LoVo (cell line): ENCODE measurements around the gene LRRC2.
A peak's percentile ranks its signal among the peaks of the same experiment; 100 is the strongest.
"Not testable (repeated sequence)": the region's sequence is repeated elsewhere in the genome, so short reads cannot be mapped to it uniquely, and the experiment has no call there.

ENCODE experiments used
- DNase-seq: peaks from one replicate; pipeline ENCODE4 v3.0.0-alpha.2; 2016; ENCODE audit warnings: low spot score

The LRRC2 gene

DNA sequence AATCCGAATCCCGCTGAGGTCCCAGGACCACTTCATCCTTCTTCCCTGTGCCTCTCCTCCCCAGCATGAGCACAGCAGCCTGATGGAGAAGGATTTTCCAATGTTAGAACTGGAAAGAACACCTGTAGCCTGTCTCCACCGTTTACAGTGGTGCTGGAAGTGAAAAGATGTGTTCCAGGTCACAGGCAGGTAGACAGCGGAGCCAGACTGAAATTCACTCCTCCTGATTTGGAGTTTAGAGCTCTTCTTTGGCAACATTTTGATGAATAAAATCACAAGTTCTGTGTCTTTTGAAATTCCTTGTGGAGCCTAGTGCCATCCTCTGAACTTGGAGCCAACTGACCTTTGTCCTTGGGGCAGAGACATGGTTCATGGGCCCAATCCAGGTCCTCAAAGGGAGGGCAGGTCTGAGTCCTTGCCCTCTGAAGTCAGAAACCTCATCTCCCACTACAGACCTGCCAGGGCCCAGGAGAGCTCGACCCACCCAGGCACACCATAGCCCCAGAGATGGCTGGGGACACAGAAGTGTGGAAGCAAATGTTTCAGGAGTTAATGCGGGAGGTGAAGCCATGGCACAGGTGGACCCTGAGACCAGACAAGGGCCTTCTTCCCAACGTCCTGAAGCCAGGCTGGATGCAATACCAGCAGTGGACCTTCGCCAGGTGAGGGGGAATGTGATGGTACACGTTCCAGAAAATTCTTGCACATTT lies 68.4 kb downstream of the LRRC2 start, which contains the start of gene RTP3:
Gene RTP3, plus strand, starts transcription at position 421 of the 710 bp plus-strand sequence. Its CDS starts 87 bp downstream, at position 508.
- no peak for DNase-seq

DNA sequence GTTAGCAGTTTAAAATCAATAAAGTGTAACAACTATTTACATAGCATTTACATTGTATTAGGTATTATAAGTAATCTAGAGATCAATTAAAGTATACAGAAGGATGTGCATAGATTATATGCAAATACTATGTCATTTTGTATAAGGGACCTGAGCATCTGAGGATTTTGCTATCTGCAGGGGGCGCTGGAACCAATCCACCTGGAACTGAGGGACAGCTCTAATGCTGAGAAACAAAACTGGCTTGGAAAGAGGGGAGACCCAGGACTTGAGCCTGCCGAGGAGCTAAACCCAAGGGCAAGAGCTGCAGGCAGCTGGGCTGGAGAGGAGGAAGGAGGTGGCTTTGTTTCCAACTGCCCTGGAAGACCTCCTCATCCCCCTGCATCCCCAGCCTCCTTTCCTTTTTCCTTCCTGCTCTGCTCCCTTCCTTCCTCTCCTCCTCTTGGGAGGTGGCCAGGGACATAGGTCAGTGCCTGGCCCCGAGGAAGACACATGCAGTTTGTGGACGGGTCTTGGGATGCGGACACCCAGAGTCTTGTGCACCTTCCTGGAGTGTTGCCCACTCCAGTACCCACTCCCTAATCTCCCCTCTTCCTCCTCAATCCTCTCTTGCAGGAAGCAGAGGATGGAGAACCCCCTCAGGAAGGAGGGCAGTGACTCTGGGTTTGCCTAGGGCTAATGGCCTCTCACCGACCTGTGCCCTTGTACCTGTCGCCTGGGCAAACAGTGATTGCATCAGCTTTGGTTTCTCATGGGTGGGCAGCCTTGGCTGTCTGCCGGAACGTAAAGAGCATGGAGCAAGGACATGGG lies 69.2 kb downstream of the LRRC2 start:
- no peak for DNase-seq

DNA sequence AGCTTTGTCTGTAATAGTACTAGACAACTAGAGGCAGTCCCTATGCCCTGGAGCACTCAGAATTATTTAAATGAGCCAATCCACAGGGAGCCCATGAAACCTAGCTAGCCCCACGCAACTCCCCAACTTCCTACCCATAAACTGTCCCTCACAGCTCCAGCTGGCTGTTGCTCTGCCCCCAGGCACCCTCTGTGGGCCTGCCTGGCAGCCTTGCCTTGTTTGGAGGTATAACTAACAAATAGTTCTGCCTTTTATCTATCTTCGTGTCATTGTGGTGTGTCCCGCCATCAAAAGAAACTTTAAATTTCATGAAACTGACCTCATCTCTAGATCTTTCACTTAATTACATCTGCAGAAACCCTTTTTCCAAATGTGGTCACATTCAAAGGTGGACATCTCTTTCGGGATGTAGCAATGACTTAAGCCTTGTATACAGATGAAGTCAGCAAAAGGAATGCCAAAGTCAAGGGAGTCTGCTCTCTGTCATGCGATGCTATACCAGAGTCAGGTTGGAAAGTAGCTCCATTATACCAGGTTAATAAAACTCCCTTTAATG lies 70.1 kb downstream of the LRRC2 start:
- peak; percentile 39 for DNase-seq

DNA sequence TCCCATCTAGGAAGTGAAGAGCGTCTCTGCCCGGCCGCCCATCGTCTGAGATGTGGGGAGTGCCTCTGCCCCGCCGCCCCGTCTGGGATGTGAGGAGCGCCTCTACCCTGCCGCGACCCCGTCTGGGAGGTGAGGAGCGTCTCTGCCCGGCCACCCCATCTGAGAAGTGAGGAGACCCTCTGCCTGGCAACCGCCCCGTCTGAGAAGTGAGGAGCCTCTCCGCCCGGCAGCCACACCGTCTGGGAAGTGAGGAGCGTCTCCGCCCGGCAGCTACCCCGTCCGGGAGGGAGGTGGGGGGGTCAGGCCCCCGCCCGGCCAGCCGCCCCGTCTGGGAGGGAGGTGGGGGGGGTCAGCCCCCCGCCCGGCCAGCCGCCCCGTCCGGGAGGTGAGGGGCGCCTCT lies 71.6 kb downstream of the LRRC2 start:
- not testable (repeated sequence) for DNase-seq

DNA sequence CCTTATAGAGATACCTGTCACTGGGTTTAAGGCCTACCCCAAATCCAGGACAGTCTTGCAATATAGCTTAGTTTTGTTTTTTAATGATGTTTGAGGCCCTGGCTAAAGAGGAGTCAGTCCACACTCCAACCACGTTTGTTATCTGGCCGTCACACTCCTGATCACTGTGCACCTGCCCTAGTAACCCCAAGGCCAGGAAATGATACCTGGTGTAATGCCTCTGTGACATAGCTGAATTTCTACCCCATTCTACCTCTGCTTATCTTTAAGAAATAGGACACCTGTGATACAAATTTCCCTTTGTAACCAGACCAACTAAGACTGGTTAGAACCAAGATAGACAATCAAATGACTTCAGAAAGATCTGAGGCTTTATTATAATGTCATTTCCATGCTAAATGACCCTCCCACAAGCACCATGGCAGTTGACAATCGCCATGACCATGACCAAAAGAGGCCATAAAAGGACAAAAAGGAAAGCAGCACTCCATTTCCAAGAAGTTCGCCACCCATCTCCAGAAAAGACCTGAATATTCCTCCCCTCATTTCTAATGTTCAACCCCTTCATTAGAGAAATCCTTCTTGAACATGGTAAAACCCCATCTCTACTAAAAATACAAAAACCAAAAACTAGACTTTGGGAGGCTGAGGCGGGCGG lies 73.1 kb downstream of the LRRC2 start:
- DNase-seq, result no peak

DNA sequence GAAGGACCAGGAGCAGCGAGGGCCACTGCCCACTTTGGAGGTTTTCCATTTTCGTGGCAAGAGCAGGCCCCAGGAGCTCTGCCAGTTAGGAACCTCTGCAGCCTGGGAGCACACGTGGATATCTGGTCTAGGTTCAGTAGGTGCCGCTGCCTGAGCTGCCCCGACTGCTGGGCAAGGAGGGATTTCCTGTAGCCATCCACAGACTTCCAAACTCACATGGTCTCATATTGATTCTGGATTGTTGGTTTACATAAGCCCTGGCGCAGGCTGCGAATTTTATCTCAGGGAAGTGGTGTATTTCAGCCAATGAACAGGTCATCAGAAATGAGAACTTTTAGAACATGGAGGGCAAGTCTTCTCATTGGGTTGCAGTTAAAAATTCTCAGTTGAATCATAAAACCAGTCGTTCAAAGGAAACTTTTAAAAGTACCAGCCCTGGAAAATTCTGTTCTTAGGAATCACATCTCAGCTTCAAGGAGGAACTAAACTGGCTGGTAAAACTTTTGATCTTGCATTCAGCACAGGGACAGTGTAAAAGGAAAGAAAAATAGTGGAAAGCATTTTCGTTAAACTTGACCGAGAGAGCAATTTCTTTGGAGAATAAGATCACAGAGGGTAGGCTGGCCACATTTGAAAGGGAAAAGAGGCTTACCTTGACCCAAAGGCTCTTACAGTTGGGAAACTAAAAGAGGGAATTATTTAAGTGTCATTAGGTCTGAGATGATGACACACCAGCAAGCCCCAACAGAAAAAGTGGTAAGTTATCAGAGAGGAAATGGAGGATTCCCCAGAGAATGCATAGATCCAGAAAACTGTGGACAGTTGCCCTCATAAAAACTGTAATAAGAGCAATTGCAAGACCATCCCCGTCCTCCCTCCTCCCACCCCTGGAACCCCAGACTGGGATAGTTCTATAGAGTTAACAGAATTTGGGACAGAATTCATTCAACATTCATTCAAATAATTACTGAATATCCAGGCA lies 74.7 kb downstream of the LRRC2 start:
- no peak for DNase-seq

DNA sequence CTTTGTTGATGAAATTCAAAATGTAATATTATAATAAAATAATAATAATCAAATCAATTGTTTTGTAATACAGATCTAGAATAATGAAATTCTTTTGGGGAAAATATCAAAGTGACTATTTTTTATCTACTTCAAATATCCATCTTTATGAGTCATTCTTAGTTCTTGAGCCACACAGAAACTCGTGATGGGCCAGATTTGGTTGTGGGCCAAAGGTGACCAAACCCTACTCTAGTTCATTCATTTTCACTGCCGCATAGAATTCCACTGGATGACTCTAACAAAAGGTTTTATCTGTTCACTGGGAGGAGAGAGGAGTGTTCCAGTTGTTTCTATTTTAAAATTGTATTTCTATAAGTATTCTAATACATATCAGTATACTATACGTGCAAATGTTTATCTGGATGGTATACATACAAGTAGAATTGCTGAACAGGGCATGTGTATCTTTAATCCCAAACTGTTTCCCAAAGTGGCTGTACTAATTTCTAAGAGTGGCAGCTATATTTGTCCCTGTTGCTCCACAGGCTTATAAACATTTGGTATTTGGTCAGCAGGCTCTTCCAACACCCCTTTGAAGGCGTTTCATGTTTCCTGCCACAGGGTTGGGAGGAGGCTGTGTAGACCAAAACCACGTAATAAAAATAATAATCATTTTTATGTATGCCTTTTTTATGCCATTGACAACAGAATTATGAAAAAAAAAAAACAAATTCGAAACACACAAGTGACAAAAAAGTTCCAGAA lies 75.6 kb downstream of the LRRC2 start:
- DNase-seq, result peak; percentile 34

DNA sequence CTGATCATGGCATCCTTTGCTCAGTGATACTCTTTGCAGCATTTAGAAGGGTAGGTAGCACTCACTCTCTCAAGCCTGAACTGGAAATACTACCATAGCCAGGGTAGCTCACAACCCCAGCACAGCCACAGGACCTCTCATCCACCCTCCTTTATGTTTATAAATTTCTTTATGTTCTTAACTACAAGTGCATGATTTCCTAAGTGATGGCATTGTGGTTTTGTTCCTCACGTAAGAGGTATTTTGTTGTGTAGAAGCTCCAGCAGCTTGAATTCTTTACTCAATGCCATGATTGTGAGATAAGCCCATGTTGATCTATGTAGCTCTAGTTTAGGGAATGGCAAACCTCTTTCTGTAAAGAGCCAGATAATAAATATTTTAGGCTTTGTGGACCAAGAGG lies 76.2 kb downstream of the LRRC2 start:
- DNase-seq, result no peak

DNA sequence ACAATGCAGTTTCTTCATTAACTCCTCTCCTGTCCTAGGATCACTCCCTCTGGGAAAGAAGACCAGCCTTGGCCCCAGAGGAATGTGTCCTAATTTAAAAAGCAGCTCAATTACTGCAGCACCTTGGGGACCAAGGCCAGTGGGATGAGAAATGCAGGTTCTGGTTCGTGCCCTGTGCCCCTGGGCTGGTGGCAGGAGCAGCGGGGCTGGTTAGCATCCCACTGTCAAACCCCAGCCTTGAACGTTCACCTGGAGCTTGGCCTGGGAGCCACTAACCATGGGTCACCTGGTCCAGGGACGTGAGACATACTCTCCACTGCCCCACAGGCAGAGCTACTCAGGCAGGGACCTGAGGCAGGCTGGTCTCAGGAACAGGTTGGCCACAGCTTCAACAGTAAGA lies 76.7 kb downstream of the LRRC2 start:
- DNase-seq, result no peak

DNA sequence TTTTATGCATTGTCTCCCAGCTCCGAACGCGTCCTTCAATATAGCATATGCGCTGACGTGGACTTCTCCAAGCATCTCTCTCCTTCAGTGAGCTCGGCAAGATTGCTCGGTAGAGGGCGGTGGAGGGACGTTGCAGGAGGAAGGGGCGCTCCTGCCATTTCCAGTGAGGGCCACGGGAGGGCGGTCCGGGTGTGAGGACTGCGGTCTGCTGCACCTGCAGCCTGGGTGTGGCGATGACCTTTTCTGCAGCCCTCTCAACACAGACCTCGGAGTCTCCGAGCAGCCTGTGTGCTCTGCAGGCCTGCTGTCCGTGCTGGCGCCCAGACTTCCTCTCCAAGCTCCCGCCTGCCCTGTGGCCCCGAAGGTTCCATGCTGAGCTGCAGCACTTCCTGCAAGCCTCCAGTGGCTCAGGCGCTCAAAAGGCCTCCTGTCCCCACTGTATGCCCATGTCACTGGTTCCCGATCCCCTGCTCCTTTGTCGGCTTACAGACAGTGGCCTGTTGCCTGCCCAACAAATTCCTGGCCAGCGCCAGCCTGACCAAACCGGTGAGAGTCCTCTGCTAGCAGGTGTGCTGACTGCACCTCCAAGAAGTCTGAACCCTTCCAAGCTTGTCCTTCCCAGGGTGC lies 77.3 kb downstream of the LRRC2 start:
- DNase-seq, result peak; percentile 87

DNA sequence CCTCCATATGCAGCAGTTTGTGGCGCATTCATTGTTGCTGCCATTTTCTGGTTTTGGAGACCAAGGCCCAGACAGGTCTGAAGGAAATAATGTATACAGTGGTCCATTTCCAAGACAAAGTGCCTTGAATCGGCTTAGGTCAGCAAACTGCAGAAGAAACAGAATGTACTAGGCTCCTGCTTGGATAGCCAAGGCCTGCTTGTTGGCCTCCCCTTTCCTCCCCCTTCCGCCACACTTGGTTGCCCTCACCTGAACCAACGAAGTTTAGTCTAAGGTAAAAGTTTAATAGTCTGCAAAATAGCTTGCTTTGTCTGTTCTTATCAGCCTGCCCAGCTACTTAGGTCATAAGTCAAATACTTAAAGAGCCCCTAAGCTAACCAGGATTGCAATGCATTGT lies 80.3 kb downstream of the LRRC2 start:
- DNase-seq, result no peak

DNA sequence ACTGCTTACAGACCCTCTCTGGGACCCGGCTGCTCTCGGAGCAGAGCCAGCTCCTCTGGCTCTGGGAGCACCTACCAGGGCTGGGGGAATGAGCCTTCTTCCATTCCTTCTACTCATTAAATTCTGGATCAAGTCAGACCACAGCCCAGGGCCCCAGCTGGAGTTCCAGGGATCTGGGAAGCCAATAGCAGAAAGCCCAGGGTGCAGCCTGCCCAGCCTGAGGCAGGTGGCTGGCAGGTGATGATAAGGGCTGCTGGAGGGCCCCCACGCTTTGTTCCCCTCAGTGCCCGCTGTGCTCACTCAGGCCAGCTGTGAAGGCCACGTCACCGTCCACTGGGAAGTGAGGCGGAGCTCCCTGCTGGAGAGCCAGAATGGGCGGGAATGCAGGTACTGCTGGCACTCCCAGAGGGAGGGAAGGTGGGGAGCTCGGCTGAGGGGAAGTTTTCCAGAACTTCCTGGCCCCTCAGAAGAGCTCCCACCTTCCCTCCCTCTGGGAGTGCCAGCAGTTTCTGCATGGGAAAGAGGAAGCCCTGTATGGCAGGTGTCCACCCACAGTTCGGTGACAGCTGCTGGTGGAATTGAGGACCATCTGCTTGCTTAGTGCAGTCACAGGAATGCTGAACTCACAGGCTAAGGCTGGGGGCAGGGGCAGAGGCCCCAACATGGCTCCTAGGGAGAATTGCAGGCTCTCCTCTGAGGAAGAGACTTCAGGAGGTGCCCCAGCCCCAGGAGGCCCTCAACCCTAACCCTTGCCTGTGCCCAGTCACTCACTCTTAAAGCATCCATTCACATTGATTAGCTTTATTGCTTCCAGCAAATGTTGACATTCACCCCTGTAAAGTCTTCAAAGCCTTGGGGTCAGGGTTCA lies 81.0 kb downstream of the LRRC2 start:
- DNase-seq, result no peak

DNA sequence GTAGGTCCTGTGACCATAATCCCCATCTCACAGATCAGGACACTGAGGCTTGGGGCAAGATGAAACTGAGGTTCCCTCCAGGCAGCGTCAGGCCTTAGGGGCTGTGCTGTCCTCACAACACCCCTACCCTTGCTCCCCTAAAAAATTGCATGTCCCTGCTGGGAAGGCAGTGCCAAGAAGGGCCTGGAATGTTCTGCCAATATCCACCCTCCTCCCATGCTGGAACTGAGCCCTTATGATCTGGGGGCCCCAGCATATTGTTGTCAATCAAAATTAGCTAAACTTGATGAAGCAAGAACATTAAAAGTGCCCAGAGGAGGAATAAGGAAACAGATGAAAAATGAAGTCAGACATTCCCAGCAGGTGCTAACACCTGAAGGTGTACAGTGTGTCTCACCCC lies 81.7 kb downstream of the LRRC2 start:
- no peak for DNase-seq

DNA sequence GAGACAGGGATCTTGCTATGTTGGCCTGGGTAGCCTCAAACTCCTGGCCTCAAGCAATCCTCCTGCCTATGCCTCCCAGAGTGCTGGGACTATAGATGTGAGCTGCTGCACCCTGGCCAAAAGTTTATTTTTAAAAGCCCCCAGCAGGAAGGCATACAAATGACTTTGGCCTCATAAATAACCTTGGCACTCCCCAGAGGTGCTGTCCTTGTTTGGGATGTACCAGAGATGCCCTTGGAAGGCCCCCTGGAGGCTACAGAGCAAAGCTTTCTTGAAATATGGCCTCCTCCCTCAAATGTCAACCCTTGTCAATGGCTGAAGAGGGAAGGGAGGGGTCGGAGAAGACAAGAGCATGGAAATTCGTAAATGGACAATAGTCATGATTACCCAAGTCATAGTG lies 82.3 kb downstream of the LRRC2 start:
- no peak for DNase-seq

DNA sequence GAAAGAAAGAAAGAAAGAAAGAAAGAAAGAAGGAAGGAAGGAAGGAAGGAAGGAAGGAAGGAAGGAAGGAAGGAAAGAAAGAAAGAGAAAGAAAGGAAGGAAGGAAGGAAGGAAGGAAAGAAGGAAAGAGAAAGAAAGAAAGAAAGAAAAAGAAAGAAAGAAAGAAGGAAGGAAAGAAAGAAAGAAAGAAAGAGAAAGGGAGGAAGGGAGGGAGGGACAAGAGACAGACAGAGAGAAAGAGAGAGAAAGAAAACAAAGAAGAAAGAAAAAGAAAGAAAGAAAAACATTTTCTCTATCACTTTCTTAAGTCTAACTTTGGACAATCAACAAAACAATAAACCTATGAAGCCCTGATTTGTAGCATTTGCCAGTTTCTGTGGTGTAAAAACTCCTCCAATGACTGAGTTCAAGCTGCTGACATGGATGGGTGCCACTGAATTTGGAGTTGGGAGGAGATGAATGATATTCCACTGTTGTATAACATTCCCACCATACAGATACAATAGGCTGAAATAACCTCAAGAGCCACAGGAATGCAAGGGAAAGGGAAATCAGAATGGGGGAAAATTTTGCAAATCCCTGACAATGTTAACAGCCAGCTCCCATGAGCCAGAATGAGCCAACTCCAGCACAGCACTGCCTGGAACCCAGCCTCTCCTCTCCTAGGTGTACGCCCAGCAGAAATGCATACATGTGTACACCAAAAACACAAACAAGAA lies 83.3 kb downstream of the LRRC2 start:
- DNase-seq, result no peak

DNA sequence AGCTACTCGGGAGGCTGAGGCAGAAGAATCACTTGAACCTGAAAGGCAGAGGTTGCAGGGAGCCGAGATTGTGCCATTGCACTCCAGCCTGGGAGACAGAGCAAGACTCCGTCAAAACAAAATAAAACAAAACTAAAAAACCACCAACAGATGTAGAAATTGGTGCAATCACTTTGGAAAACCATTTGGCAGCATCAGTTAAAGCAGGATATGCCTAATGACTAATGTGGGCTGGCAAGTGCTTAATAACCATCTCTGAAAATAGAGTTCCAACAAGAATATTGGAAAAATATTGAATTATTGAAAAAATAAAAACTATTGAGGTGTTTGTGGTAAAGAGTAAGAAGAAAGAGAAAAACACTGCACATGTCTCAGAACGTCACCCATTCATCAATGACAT lies 84.5 kb downstream of the LRRC2 start:
- no peak for DNase-seq

DNA sequence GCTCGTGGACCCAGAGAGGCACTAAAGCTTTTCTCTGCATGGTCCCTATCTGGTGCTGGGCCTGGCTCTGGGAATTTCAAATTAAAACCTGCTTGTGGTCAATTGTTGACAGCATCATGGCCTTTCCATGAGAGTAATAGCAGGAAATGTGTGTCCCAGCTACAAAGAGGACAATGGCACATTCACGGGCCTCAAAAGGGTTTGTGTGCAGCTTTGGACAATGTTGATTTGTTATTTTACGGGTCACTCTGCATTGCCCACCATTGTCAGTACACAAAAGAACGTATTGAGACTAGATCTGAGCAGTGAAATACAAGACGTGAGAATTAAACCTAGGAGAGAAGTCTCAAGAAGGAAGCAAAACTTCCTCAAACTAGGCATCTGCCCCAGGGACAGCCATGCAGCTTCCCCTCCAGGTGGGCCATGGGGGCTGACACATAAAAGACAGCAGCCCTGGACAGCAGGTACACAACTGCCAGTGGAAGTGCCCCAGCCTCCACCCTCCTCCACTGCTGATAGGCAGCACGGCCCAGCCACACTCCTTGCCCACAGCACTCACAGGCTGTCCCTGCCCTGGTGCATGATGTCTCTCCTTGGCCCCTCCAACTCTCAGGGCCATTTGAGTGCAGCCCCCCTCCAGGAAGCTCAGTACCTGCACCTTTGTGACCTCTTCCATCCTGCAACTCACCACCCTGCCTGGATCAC lies 85.5 kb downstream of the LRRC2 start:
- DNase-seq, result no peak

DNA sequence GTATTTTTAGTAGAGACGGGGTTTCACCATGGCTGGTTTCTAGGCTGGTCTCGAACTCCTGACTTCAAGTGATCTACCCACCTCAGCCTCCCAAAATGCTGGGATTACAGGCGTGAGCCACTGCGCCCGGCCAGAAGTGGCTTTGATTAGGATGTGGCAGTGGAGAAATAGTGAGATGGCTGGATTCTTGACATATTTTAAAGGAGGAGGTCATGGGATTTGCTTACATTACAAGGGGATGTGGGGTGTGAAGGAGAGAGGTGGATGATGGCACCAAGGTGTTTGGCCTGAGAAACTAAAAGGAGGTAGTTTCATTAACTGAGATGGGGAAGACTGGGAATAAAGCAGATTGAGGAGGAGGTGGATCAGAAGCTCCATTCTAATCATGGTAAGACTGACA lies 86.4 kb downstream of the LRRC2 start:
- no peak for DNase-seq
